Measurements from ENCODE around the gene ULK3. TPM values are rescaled to one million over a fixed set of nuclear protein-coding genes. Genes with fewer than 3 reads are reported as not detected.

Gene ULK3
- total RNA-seq, 4 donors from 2014 or later, result 105 to 330 (median 129) TPM

DNA sequence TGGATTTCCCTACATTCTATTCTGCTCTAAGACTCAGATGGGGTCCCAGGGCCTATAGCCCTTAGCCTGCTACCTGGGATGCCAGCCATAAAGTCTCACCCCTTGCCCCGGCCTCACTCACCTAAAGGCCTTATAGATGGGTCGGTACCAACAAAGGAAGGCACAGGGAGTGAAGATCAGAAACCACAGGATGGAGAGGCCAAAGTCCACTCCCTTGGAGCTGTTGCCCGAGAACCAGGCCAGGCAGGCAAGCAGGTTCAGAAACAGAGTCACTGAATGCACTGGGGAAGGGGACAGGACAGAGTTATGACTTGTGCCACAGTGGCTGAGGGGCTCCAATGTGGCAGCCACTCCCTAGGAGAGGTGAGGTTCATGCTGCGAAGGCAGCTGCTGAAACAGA is 7.4 kb upstream of the ULK3 start:
- peaks cover 16% of the 10 kb centered on the region for H3K4me1 ChIP-seq
- no peak overlapping the region for H3K27ac ChIP-seq
- H3K27me3 ChIP-seq, result no peaks in the 10 kb centered on the region
- H3K9me3 ChIP-seq, result no peaks in the 10 kb centered on the region
- H3K36me3 ChIP-seq, result peaks cover 81% of the 10 kb centered on the region
- WGBS, result 100% methylated on average over 4 of the region's 4 CpGs
- no peak overlapping the region for H3K4me3 ChIP-seq
- no peak for DNase-seq (ENCODE audit: low spot score in 2 of 2)
- no peak for TF ChIP-seq EP300 (IDR thresholded peaks at IDR 0.05)
- no peak for TF ChIP-seq POLR2AphosphoS5 (IDR thresholded peaks at IDR 0.05)
- TF ChIP-seq POLR2A (IDR thresholded peaks at IDR 0.05), result no peak
- TF ChIP-seq, protein P1, sequence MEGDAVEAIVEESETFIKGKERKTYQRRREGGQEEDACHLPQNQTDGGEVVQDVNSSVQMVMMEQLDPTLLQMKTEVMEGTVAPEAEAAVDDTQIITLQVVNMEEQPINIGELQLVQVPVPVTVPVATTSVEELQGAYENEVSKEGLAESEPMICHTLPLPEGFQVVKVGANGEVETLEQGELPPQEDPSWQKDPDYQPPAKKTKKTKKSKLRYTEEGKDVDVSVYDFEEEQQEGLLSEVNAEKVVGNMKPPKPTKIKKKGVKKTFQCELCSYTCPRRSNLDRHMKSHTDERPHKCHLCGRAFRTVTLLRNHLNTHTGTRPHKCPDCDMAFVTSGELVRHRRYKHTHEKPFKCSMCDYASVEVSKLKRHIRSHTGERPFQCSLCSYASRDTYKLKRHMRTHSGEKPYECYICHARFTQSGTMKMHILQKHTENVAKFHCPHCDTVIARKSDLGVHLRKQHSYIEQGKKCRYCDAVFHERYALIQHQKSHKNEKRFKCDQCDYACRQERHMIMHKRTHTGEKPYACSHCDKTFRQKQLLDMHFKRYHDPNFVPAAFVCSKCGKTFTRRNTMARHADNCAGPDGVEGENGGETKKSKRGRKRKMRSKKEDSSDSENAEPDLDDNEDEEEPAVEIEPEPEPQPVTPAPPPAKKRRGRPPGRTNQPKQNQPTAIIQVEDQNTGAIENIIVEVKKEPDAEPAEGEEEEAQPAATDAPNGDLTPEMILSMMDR (IDR thresholded peaks at IDR 0.05), result no peak

DNA sequence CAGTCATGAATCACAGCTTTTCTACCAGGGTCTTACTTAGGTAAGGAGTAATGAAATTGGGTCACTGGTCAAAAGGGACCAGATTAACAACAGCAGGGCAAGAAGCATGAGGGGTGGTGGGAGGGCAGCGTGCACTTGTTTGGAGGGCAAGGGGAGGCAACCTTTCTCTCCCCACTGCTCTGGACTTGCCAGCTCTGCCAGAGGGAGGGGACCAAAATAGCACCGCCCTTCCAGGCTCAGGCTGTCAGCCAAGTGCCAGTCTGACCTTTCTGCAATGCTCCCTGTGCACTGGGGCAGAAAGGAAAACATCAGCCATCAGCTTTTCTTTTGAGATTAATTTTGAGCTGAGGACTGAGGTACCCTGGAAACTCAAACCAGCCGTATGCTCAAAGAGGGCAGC is 4.5 kb upstream of the ULK3 start:
- Histone ChIP-seq H3K4me3 (no peak overlapping the region), H3K4me1 (peaks cover 23% of the 10 kb centered on the region), H3K27me3 (no peaks in the 10 kb centered on the region), H3K27ac (no peak overlapping the region), H3K9me3 (no peaks in the 10 kb centered on the region), H3K36me3 (peaks cover 74% of the 10 kb centered on the region)
- WGBS, result 80% methylated on average over 1 of the region's 3 CpGs
- DNase-seq (ENCODE audit: low spot score in 2 of 2), result no peak
- TF ChIP-seq EP300 (IDR thresholded peaks at IDR 0.05) (no peak), POLR2A (IDR thresholded peaks at IDR 0.05) (no peak), POLR2AphosphoS5 (IDR thresholded peaks at IDR 0.05) (no peak)
- TF ChIP-seq, protein P1 (IDR thresholded peaks at IDR 0.05), result no peak

DNA sequence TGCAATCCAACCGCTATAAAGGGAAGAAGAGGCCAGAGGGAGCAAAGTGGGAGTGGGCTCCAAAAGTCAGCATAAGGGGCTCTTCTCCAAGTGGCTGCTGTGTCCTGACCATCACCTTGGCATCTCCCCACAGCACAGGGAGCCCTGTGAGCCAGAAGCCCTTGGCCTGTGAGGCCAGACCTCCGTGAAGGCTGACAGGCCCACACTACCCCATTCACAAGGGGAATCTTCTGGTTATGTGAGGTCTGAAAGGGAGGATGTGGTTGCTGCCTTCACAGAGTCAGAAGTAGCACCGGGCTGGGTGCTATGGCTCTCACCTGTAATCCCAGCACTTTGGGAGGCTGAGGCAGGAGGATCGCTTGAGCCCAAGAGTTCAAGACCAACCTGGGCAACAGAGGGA is 2.6 kb upstream of the ULK3 start:
- H3K27me3 ChIP-seq, result no peaks in the 10 kb centered on the region
- no peaks in the 10 kb centered on the region for H3K9me3 ChIP-seq
- H3K4me3 ChIP-seq, result no peak overlapping the region
- 74% methylated on average over 4 of the region's 4 CpGs for WGBS
- DNase-seq (ENCODE audit: low spot score in 2 of 2), result no peak
- no peak for TF ChIP-seq EP300 (IDR thresholded peaks at IDR 0.05)
- TF ChIP-seq POLR2A (IDR thresholded peaks at IDR 0.05), result no peak
- TF ChIP-seq POLR2AphosphoS5 (IDR thresholded peaks at IDR 0.05), result no peak
- TF ChIP-seq, protein P1 (IDR thresholded peaks at IDR 0.05), result no peak
- peaks cover 55% of the 10 kb centered on the region for H3K36me3 ChIP-seq
- H3K27ac ChIP-seq, result no peak overlapping the region
- peaks cover 38% of the 10 kb centered on the region for H3K4me1 ChIP-seq

DNA sequence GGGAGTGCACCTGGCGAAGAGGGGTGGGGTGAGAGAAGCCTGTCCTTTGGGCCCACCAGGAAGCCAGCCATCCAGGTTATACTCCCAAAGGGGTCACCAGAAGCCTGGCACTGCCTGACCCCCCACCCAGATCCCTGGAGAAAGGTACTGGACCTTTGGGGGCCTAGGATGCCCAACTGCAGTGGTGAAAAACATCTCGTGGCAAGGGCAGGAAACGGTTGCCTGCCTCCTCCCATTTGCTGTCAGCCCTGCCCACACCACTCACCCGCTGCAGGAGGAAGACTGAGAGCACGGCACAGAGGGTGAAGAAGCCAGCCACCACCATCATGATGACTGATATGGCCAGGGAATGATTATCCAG is 2.2 kb upstream of the ULK3 start:
- Histone ChIP-seq H3K9me3 (no peaks in the 10 kb centered on the region), H3K4me1 (peaks cover 38% of the 10 kb centered on the region), H3K36me3 (peaks cover 51% of the 10 kb centered on the region), H3K4me3 (no peak overlapping the region), H3K27me3 (no peaks in the 10 kb centered on the region), H3K27ac (peak overlapping the region; percentile 86)
- no CpG with 5 or more reads among the region's 5 CpGs for WGBS
- TF ChIP-seq, protein P1 (IDR thresholded peaks at IDR 0.05), result no peak
- no peak for TF ChIP-seq POLR2A (IDR thresholded peaks at IDR 0.05)
- no peak for TF ChIP-seq EP300 (IDR thresholded peaks at IDR 0.05)
- no peak for TF ChIP-seq POLR2AphosphoS5 (IDR thresholded peaks at IDR 0.05)
- DNase-seq (ENCODE audit: low spot score in 2 of 2), result no peak

DNA sequence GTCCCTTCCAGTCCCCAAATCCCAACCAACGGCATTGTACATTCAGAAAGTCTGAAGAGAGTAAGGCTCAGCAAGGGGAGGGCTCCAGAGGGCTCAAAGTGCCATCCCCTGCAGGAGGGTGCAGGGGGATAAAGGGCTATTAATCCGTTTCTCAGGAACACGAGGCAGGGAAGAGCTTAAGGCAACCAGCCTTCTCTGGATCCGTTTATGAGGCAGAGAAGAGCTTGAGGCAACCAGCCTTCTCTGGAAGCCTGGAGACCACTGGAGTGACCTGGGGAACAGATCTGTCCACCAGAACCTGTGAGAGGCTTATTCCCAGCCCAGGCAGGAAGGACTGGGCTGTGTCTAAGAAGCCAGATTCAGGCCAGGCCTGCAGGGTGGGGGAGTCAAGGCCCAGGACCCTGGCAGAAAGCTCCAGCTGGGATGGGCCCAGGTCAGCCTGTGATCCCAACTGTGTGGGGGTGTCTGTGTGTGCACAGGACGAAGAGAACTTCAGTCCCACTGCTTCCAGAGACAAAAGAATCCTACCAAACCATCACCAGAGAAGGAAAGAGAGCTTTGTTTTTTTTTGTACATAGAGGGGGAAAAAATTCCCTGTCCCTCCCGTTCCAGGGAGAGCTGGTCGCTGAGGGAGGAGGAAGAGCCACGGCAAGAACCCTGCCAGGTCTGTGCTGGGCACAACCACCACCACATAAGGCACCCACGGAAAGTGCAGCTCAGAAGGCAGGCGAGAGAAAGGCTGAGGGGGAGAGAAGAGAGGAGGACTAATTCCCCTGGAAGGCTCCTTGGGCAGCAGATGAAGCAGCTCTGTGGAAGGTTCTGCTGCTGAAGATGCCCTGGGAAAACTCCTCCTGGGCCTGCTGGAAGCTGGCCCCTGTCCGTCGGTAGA is 1.6 kb upstream of the ULK3 start:
- no peak for DNase-seq (ENCODE audit: low spot score in 2 of 2)
- 72% methylated on average over 12 of the region's 12 CpGs for WGBS
- H3K27me3 ChIP-seq, result no peaks in the 10 kb centered on the region
- peak overlapping the region; percentile 86 for H3K27ac ChIP-seq
- no peak overlapping the region for H3K4me3 ChIP-seq
- H3K9me3 ChIP-seq, result no peaks in the 10 kb centered on the region
- TF ChIP-seq POLR2A (IDR thresholded peaks at IDR 0.05), result no peak
- TF ChIP-seq, protein P1 (IDR thresholded peaks at IDR 0.05), result no peak
- TF ChIP-seq POLR2AphosphoS5 (IDR thresholded peaks at IDR 0.05), result no peak
- TF ChIP-seq EP300 (IDR thresholded peaks at IDR 0.05), result no peak
- peaks cover 38% of the 10 kb centered on the region for H3K4me1 ChIP-seq
- H3K36me3 ChIP-seq, result peaks cover 48% of the 10 kb centered on the region
